Neural cell (in vitro differentiated cells): ENCODE measurements around the gene SSTR4.

Experiments used
- EP300 ChIP-seq: fragments of 450-650 bp; conservative IDR thresholded peaks from 2 replicates; pipeline ENCODE4 v1.6.1; 2014; ENCODE audit warnings: antibody characterized with exemption, mild to moderate bottlenecking, moderate library complexity; ENCODE audit not compliant: poor library complexity, severe bottlenecking
- EZH2 ChIP-seq: fragments of 200-600, 300-800 bp; shearing (Covaris generic), sonication (generic); IDR thresholded peaks from 2 replicates; pipeline ENCODE4 v1.6.1; 2014; ENCODE audit warnings: antibody characterized with exemption, low read length, borderline replicate concordance, mild to moderate bottlenecking; ENCODE audit not compliant: insufficient read depth, poor library complexity, severe bottlenecking
- MXI1 ChIP-seq: fragments of 450-650 bp; conservative IDR thresholded peaks from 2 replicates; pipeline ENCODE4 v1.6.1; 2014; ENCODE audit warnings: antibody characterized with exemption, mild to moderate bottlenecking; ENCODE audit not compliant: poor library complexity, severe bottlenecking
- POLR2AphosphoS5 ChIP-seq: IDR thresholded peaks from 2 replicates; pipeline ENCODE4 v1.6.1; 2012
- RAD21 ChIP-seq: fragments of 450-650 bp; conservative IDR thresholded peaks from 2 replicates; pipeline ENCODE4 v1.6.1; 2014; ENCODE audit warnings: antibody characterized with exemption, mild to moderate bottlenecking, moderate library complexity
- TAF1 ChIP-seq: IDR thresholded peaks from 2 replicates; pipeline ENCODE4 v1.6.1; 2012; ENCODE audit warnings: low read depth
- TF ChIP-seq, protein P1 (sequence below): fragments of 450-650 bp; IDR thresholded peaks from 2 replicates; pipeline ENCODE4 v1.5.1; 2014; ENCODE audit warnings: antibody characterized with exemption, mild to moderate bottlenecking, moderate library complexity; ENCODE audit not compliant: poor library complexity, severe bottlenecking
- TF ChIP-seq, protein P2 (sequence below): IDR thresholded peaks from 2 replicates; pipeline ENCODE4 v1.6.1; 2012; ENCODE audit warnings: borderline replicate concordance

DNA sequence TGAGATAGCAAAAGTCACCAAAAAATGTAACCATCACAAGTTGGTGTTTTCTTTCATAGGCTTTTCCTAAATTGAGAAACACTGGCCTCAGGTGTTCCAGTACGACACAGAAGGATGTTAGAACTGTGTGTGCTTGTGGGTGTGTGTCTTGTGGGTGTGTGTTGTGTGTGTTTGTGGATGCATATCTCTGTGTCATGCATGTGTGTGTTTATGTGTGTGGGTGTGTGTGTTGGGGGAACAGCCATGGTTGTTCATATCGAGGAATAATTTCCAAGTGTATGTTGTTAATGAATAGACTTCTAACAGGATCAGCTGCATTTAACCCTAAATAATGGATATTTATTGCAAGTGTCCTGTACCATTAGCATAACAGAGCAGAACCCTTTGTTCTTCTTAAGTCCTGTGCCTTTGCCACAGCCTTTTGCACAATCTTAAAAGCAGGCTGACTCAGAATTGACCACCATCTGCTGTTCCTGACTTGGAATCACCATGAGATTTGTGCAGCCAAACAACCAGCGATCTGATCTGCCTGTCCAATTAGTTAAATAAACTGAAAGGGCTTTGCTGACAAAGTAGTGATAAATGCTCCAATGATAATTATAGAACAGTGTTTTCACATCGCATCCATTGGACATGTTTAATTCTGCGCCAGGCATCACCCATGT lies 43.4 kb downstream of the SSTR4 start:
- TF ChIP-seq, protein P1, sequence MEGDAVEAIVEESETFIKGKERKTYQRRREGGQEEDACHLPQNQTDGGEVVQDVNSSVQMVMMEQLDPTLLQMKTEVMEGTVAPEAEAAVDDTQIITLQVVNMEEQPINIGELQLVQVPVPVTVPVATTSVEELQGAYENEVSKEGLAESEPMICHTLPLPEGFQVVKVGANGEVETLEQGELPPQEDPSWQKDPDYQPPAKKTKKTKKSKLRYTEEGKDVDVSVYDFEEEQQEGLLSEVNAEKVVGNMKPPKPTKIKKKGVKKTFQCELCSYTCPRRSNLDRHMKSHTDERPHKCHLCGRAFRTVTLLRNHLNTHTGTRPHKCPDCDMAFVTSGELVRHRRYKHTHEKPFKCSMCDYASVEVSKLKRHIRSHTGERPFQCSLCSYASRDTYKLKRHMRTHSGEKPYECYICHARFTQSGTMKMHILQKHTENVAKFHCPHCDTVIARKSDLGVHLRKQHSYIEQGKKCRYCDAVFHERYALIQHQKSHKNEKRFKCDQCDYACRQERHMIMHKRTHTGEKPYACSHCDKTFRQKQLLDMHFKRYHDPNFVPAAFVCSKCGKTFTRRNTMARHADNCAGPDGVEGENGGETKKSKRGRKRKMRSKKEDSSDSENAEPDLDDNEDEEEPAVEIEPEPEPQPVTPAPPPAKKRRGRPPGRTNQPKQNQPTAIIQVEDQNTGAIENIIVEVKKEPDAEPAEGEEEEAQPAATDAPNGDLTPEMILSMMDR: no peak
- no peak for TF ChIP-seq POLR2AphosphoS5
- TF ChIP-seq RAD21: no peak
- TF ChIP-seq EP300: no peak
- TF ChIP-seq EZH2: no peak
- TF ChIP-seq, protein P2, sequence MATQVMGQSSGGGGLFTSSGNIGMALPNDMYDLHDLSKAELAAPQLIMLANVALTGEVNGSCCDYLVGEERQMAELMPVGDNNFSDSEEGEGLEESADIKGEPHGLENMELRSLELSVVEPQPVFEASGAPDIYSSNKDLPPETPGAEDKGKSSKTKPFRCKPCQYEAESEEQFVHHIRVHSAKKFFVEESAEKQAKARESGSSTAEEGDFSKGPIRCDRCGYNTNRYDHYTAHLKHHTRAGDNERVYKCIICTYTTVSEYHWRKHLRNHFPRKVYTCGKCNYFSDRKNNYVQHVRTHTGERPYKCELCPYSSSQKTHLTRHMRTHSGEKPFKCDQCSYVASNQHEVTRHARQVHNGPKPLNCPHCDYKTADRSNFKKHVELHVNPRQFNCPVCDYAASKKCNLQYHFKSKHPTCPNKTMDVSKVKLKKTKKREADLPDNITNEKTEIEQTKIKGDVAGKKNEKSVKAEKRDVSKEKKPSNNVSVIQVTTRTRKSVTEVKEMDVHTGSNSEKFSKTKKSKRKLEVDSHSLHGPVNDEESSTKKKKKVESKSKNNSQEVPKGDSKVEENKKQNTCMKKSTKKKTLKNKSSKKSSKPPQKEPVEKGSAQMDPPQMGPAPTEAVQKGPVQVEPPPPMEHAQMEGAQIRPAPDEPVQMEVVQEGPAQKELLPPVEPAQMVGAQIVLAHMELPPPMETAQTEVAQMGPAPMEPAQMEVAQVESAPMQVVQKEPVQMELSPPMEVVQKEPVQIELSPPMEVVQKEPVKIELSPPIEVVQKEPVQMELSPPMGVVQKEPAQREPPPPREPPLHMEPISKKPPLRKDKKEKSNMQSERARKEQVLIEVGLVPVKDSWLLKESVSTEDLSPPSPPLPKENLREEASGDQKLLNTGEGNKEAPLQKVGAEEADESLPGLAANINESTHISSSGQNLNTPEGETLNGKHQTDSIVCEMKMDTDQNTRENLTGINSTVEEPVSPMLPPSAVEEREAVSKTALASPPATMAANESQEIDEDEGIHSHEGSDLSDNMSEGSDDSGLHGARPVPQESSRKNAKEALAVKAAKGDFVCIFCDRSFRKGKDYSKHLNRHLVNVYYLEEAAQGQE: no peak
- TF ChIP-seq TAF1: no peak
- no peak for TF ChIP-seq MXI1
